Islet precursor cell (in vitro differentiated cells): ENCODE data around the gene DNER.
A peak's percentile ranks its signal among the peaks of the same experiment; 100 is the strongest.
"Not testable (repeated sequence)": the region's sequence is repeated elsewhere in the genome, so short reads cannot be mapped to it uniquely, and the experiment has no call there.

Experiments used
- DNase-seq: peaks from one replicate; pipeline ENCODE4 v3.0.0-alpha.2; 2018

The DNER gene

DNA sequence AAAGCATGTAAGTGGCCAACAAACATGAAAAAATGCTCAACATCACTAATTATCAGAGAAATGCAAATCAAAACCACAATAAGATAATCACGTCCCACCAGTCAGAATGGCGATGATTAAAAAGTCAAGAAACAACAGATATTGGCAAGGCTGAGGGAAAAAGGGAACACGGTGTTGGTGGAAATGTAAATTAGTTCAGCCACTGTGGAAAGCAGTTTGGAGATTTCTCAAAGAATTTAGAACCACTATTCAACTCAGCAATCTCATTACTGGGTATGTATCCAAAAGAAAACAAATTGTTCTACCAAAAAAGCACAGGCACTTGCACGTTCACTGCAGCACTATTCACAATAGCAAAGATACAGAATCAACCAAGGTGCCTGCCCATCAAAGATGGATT, 341.0 kb downstream of the DNER start:
- not testable (repeated sequence) for DNase-seq

GRCh38 chr2:229372207-229372606, 342.1 kb downstream of the DNER start:
- no peak for DNase-seq

- no peak for DNase-seq
Observed at GRCh38 chr2:229371086-229371485, 343.3 kb downstream of the DNER start.

DNA sequence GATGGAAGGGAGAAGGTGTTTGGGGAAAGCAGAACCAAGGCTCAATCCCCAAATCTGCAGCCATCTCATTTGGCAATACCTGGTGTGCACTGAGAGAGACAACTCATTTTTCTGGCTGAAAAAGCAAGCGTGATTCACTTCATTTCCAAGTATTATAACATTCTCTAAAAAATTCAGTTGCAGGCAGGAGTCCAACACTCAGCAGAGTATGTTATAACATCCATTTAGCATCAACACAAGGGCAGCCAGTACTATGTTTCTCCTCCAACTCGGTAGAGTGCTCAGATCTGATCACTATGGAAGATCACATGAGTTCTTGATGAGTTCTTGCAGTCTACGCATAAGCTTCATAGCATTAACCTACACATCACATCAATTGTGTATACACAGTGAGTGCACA, 343.8 kb downstream of the DNER start:
- DNase-seq = no peak

GRCh38 chr2:229363185-229363814, 351.1 kb downstream of the DNER start:
- DNase-seq = no peak

DNA sequence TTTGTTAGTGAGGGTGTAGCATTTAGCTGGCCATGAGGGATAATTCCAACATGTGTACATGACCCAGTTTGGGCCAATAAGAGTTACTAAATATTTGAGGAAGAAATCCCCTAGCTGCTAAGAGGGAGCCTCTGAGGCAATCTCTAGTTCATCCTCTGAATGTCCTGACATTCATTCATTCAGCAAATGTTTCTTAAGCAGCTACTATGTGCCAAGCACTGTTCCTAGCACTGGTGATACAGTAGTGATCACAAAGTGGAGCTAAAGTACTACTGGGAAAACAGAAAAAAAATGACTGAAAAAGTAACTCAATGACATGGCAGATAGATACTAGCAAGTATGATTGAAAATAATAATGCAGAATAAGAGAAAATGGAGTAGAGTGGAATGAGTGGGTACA, 363.5 kb downstream of the DNER start:
- no peak for DNase-seq

DNA sequence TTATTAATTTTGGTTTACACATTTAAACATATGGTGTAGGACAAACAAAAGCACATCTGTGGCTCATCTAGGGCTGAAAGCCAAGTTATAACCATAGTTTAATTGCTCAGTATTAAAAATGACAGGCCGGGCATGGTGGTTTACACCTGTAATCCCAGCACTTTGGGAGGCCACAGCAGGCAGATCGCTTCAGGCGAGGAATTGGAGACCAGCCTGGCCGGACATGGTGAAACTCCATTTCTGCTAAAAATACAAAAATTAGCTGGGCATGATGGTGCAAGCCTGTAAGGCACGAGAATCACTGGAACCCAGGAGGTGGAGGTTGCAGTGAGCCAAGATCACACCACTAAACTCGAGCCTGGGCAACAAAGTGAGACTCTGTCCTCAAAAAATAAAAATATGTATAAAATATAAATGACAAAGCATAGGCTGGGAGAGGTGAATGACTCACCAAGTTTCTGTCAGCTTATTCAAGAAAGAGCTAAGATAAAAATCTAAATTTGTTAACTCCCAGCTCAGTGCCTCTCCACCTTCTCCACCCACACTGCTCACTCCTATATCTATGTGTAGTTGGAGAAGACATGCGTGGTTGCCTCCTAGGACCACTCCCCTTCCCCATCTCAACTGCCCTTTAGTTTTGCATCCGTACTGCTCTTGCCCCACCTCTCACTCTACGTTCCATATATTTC, 364.1 kb downstream of the DNER start:
- no peak for DNase-seq

GRCh38 chr2:229348128-229348527, 366.2 kb downstream of the DNER start:
- no peak for DNase-seq

DNA sequence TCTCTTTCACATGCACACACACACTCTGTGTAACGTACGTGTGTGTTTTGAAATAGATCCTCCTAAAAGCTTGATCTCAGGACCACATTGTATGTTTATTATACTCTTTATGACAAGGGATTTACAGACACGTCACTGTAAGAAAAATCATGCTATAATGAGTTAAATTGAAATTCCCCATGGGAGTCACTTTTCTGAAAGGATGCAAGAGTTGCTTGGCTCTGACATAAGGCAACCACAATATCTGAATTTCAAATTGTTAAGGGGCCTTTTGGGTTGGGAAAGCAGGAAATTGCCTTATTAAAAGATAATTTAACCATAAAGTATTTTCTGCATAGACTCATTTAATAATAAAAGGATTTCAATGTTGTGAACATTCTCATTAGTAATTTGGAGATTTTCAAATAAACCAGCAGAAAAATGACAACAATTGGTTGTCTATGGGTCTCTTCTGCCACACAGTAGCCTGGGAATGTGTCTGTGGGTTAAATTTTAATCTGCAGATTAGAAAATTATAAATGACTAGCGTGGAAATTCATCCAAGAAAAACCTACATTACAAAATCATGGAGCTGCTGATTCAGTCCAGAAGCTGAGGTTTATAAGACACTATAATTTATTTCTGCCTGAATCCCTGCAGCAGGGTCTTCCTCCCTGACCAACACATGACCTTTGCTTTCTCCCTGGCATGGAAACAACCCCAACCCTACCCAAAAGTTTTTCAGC, 367.4 kb downstream of the DNER start:
- DNase-seq = no peak

GRCh38 chr2:229344955-229345354, 369.4 kb downstream of the DNER start:
- DNase-seq = no peak

GRCh38 chr2:229344151-229344551, 370.2 kb downstream of the DNER start:
- no peak for DNase-seq

GRCh38 chr2:229343661-229344060, 370.7 kb downstream of the DNER start:
- DNase-seq = no peak

DNA sequence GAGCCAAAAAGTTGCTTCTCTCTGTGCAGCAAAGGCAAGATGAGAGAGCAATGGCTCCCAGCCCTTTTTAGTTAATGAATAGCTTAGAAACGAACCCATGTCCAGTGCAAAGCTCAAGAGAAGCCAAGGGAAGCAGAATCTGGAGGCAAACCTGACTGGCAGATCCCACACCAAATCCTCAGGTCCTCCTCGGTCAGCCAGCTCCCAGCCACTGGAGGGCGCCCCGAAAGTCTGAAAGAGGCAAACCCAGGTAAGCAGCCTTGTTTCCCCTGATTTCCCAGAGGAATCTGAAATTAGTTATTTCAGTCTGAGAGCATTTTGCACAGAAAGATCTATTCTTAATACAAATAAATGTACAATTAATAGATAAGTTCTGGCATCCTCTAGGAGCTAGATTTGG, 372.0 kb downstream of the DNER start:
- DNase-seq = peak; percentile 78

GRCh38 chr2:229340086-229340760, 374.1 kb downstream of the DNER start:
- no peak for DNase-seq

DNA sequence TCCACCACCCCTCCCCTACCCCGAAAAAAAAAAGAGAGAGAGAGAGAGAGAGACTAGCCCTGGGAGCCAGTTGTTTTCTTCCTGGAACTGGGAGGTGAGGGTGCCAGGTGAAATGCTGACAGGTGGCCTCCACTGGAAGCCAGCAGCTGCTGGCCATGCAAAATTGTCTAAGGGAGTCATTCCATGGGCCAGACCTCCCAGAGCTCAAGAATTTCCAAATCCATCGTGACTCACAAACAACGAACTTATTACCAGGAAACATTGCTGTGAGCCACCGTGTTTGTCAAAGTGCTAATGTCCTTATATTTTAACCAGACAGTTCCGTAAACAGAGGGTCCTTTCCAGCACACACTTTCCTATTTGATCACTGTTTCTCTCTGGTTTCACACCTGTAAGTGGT, 374.7 kb downstream of the DNER start:
- no peak for DNase-seq

DNA sequence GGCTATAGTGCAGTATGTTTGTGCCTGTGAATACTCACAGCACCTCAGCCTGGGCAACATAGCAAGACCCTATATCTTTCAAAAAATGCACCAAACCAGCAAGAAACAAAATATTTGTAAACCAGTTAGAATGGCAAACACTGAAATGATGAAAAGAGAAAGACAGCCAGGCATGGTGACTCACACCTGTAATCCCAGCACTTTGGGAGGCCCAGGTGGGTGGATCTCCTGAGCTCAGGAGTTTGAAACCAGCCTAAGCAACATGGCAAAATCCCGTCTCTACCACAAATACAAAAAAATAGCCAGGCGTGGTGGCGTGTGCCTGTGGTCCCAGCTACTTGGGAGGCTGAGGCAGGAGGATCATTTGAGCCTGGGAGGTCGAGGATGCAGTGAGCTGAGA, 375.2 kb downstream of the DNER start:
- DNase-seq = not testable (repeated sequence)

DNA sequence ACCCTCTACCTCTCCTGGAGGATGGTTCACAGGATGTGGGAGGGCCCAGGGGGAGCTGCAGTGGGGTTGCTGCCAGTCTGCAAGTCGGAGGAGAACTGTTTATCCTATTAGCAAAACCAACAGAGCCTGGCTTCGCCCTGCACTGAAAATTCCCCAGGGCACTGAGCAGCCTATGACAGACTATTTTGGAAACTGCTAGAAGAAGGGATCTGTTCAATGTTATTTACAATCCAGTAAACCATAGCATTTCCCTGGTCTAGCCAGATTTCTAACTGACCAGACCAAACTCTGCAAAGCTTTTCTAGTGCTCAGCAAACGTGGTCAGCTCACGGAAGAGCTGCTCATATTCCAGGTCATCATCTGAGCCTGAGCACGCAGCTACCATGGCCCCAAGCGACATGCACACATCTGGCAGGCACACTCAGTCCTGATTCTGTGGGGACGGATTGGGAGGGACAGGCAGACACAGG, 378.4 kb downstream of the DNER start:
- peak; percentile 59 for DNase-seq

DNA sequence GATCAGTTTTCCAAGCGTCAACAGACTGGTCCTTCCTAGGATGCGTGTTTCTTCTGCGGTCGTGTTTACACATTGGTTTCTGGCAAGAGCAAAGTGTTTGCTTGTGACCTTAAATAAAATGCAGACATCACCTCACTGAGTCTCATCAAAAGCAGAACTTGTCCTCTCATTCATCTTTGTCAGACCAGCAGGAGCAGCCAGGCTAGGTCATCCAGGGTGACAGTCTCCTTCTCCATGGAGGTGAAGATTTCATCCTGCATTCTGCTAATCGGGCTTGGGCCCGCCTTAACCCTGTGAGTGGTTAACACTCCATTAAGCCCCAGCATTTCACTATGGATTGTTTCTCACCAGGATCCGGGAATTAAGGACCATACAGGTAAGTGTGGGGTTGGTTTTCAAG, 379.0 kb downstream of the DNER start:
- DNase-seq = no peak

DNA sequence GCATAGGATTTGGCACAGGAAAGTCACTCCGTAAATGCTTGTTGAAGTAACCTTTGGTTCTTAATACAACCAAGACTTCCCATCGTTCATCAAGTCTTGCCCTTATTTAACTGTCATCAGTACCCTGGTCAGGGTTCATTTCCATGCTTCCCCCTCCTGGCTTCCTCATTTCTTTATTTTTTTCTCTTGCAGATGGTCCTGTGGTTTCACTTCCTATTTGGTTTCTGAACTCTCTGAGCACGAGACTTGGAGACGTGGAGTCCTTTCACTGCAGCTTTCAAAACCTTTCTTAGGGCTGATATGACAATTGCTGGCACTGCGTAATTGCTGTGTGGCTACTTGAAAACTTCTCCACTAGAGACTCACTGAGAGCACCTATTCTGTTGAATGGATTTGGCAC, 383.4 kb downstream of the DNER start:
- no peak for DNase-seq

- no peak for DNase-seq
Observed at GRCh38 chr2:229319558-229319957, 394.8 kb downstream of the DNER start.

DNA sequence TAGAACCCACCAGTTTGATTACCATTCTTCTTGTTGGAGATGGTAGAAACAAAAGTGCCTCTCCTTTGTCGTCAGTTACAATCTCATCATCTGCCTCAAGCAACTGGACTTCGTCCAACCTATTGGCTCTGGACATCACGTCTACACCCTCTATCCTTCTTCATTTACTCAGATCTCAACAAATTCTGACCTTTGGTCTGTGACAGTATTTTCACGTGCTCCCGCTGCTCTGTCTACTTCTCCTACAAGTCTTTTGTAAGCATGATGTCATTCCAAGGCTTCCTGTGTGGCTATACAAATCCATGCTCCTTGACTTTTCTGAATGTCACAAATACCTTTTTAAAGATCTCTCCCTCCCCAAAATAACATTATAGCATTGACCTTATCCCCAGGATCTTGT, 400.2 kb downstream of the DNER start:
- DNase-seq = no peak

DNA sequence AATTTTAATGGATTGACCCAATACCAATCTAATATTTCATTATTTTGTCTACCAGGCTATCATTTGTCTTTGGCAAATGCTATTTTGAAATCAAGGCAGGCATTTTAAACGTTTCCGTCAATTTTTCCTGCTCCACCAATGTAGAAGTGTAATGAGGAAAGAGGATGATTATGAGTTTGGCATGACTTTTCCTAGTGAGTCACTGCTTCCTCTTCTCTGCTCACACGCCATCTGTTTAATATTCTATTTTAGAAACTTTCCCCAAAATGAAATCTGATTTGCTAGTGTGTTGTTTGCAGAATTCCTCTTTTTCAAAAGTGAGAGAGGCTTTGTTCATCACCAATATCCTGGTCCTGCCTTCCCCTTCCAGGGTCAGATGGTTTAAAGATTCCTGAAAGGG, 400.8 kb downstream of the DNER start:
- no peak for DNase-seq
